Immature natural killer cell (primary cell): ENCODE data around the gene CREB3. TPM values are rescaled to one million over a fixed set of nuclear protein-coding genes. Genes with fewer than 3 reads are reported as not detected.

Experiments used
- DNase-seq, 3 donors: peaks; one replicate each; pipeline ENCODE4 v3.0.0; 2022; ENCODE audit warnings: mixed read lengths in 1 of 3
- H3K27ac Mint-ChIP-seq, 6 donors: one replicate each; pipeline ENCODE4 v1.8.0; 2020; ENCODE audit warnings: mixed read lengths in 6 of 6, mild to moderate bottlenecking in 5 of 6, inconsistent platforms in 4 of 6, moderate library complexity in 3 of 6
- H3K27me3 Mint-ChIP-seq, 3 donors: one replicate each; pipeline ENCODE4 v1.8.0; 2020 to 2021; ENCODE audit warnings: low read depth in 3 of 3, mild to moderate bottlenecking in 3 of 3, mixed read lengths in 3 of 3, moderate library complexity in 3 of 3, inconsistent platforms in 1 of 3
- H3K36me3 Mint-ChIP-seq, 3 donors: one replicate each; pipeline ENCODE4 v1.8.0; 2020; ENCODE audit warnings: mixed read lengths in 3 of 3, inconsistent platforms in 2 of 3, mild to moderate bottlenecking in 2 of 3
- H3K4me1 Mint-ChIP-seq, 2 donors: one replicate each; pipeline ENCODE4 v1.8.0; 2020; ENCODE audit warnings: inconsistent platforms in 2 of 2, mild to moderate bottlenecking in 2 of 2, mixed read lengths in 2 of 2, moderate library complexity in 1 of 2
- H3K4me3 Mint-ChIP-seq, 5 donors: one replicate each; pipeline ENCODE4 v1.8.0; 2020; ENCODE audit warnings: mild to moderate bottlenecking in 5 of 5, mixed read lengths in 5 of 5, inconsistent platforms in 3 of 5, moderate library complexity in 3 of 5
- H3K9me3 Mint-ChIP-seq, 6 donors: one replicate each; pipeline ENCODE4 v1.8.0; 2020; ENCODE audit warnings: mild to moderate bottlenecking in 6 of 6, mixed read lengths in 6 of 6, inconsistent platforms in 4 of 6, moderate library complexity in 3 of 6
- polyA plus RNA-seq, 3 donors: library from polyadenylated mRNA; unstranded; fragments of 300-500 nt; fragmentation: Illumina TruSeq; gene quantifications; one replicate each; pipeline ENCODE4 v1.2.3, GENCODE V29; 2021

CREB3 gene
- polyA plus RNA-seq, 3 donors from 2014 or later = 47.8 to 59.3 (median 50.0) TPM

GRCh38 chr9:35753466-35753865, 21.0 kb downstream of the CREB3 start:
- Mint-ChIP-seq H3K9me3 (no peaks in the 10 kb centered on the region), H3K4me1 (peaks cover 38 to 45% of the 10 kb centered on the region in 2 donors), H3K27ac (peak overlapping the region in 2 of 6 donors; percentile 49 to 61), H3K27me3 (peaks cover 1 to 8% (median 2%) of the 10 kb centered on the region in 3 donors), H3K36me3 (peaks cover 7 to 27% (median 15%) of the 10 kb centered on the region in 3 donors), H3K4me3 (no peak overlapping the region)
- DNase-seq = no peak

- Mint-ChIP-seq H3K36me3 (peaks cover 7 to 27% (median 15%) of the 10 kb centered on the region in 3 donors), H3K4me1 (peaks cover 44 to 50% of the 10 kb centered on the region in 2 donors), H3K27ac (peak within 1 kb of the TSS in 4 of 6 donors; percentile 44 to 63 (median 55)), H3K4me3 (peak within 1 kb of the TSS in 2 of 5 donors; percentile 30 to 31), H3K9me3 (no peaks in the 10 kb centered on the region), H3K27me3 (peaks cover 1 to 7% (median 2%) of the 10 kb centered on the region in 3 donors)
- DNase-seq = no peak
Measured at GRCh38 chr9:35754264-35754663, 21.8 kb downstream of the CREB3 start, which contains the start of gene MSMP. TSS of gene MSMP (minus strand) at chr9:35754276. CDS start at chr9:35754129, 147 bp downstream.

- Mint-ChIP-seq H3K27ac (peak overlapping the region in 4 of 6 donors; percentile 41 to 63 (median 47)), H3K4me1 (peaks cover 40 to 50% of the 10 kb centered on the region in 2 donors), H3K9me3 (no peaks in the 10 kb centered on the region), H3K36me3 (peaks cover 7 to 27% (median 15%) of the 10 kb centered on the region in 3 donors), H3K4me3 (peak overlapping the region in 2 of 5 donors; percentile 30 to 31), H3K27me3 (peaks cover 0 to 5% (median 2%) of the 10 kb centered on the region in 3 donors)
- DNase-seq = no peak
Measured at GRCh38 chr9:35755071-35755470, 22.6 kb downstream of the CREB3 start.

GRCh38 chr9:35756275-35757225, 24.1 kb downstream of the CREB3 start:
- peak; percentile 64 to 69 (median 65) for DNase-seq
- H3K9me3 Mint-ChIP-seq = no peaks in the 10 kb centered on the region
- H3K4me1 Mint-ChIP-seq = peaks cover 34 to 45% of the 10 kb centered on the region in 2 donors
- H3K27me3 Mint-ChIP-seq = peaks cover 0 to 5% (median 2%) of the 10 kb centered on the region in 3 donors
- peak overlapping the region; percentile 63 to 98 (median 95) for H3K27ac Mint-ChIP-seq
- H3K4me3 Mint-ChIP-seq = peak overlapping the region; percentile 97 to 100 (median 99)
- peaks cover 7 to 24% (median 9%) of the 10 kb centered on the region in 3 donors for H3K36me3 Mint-ChIP-seq

GRCh38 chr9:35757226-35757891, 24.9 kb downstream of the CREB3 start:
- H3K36me3 Mint-ChIP-seq = peaks cover 3 to 16% (median 5%) of the 10 kb centered on the region in 3 donors
- peak overlapping the region; percentile 97 to 100 (median 99) for H3K4me3 Mint-ChIP-seq
- H3K9me3 Mint-ChIP-seq = no peaks in the 10 kb centered on the region
- peaks cover 0 to 5% (median 2%) of the 10 kb centered on the region in 3 donors for H3K27me3 Mint-ChIP-seq
- peak in 1 of 3 donors; percentile 10 for DNase-seq
- H3K4me1 Mint-ChIP-seq = peaks cover 34 to 45% of the 10 kb centered on the region in 2 donors
- peak overlapping the region; percentile 86 to 95 (median 88) for H3K27ac Mint-ChIP-seq

GRCh38 chr9:35757892-35758275, 25.4 kb downstream of the CREB3 start:
- peaks cover 0 to 5% (median 2%) of the 10 kb centered on the region in 3 donors for H3K27me3 Mint-ChIP-seq
- DNase-seq = no peak
- H3K27ac Mint-ChIP-seq = peak overlapping the region; percentile 52 to 93 (median 76)
- H3K4me1 Mint-ChIP-seq = peaks cover 34 to 45% of the 10 kb centered on the region in 2 donors
- H3K36me3 Mint-ChIP-seq = peaks cover 0 to 12% (median under 1%) of the 10 kb centered on the region in 3 donors
- H3K4me3 Mint-ChIP-seq = peak overlapping the region; percentile 75 to 99 (median 97)
- no peaks in the 10 kb centered on the region for H3K9me3 Mint-ChIP-seq

- Mint-ChIP-seq H3K9me3 (no peaks in the 10 kb centered on the region), H3K27ac (peak overlapping the region; percentile 5 to 93 (median 70)), H3K27me3 (peaks cover 0 to 5% (median 2%) of the 10 kb centered on the region in 3 donors), H3K36me3 (peaks cover 0 to 5% (median 0%) of the 10 kb centered on the region in 3 donors), H3K4me3 (peak overlapping the region; percentile 65 to 99 (median 80)), H3K4me1 (peaks cover 32 to 45% of the 10 kb centered on the region in 2 donors)
- no peak for DNase-seq
Measured at GRCh38 chr9:35758475-35759050, 26.1 kb downstream of the CREB3 start.

GRCh38 chr9:35759795-35760194, 27.3 kb downstream of the CREB3 start:
- Mint-ChIP-seq H3K27ac (peak overlapping the region in 1 of 6 donors; percentile 62), H3K4me1 (peaks cover 33 to 45% of the 10 kb centered on the region in 2 donors), H3K27me3 (peaks cover 0 to 2% (median 2%) of the 10 kb centered on the region in 3 donors), H3K36me3 (no peaks in the 10 kb centered on the region), H3K4me3 (peak overlapping the region in 2 of 5 donors; percentile 29 to 39), H3K9me3 (no peaks in the 10 kb centered on the region)
- DNase-seq = no peak

GRCh38 chr9:35760651-35761050, 28.2 kb downstream of the CREB3 start:
- Mint-ChIP-seq H3K36me3 (no peaks in the 10 kb centered on the region), H3K27ac (no peak overlapping the region), H3K27me3 (peaks cover 0 to 2% (median 2%) of the 10 kb centered on the region in 3 donors), H3K4me3 (no peak overlapping the region), H3K9me3 (no peaks in the 10 kb centered on the region), H3K4me1 (peaks cover 32 to 42% of the 10 kb centered on the region in 2 donors)
- no peak for DNase-seq

GRCh38 chr9:35763181-35763580, 30.7 kb downstream of the CREB3 start:
- Mint-ChIP-seq H3K9me3 (no peaks in the 10 kb centered on the region), H3K4me3 (no peak overlapping the region), H3K27me3 (peaks cover 0 to 2% (median 0%) of the 10 kb centered on the region in 3 donors), H3K4me1 (peaks cover 12 to 19% of the 10 kb centered on the region in 2 donors), H3K27ac (no peak overlapping the region), H3K36me3 (no peaks in the 10 kb centered on the region)
- no peak for DNase-seq

GRCh38 chr9:35763803-35764202, 31.3 kb downstream of the CREB3 start:
- H3K27ac Mint-ChIP-seq = no peak overlapping the region
- no peaks in the 10 kb centered on the region for H3K9me3 Mint-ChIP-seq
- peaks cover 7 to 12% of the 10 kb centered on the region in 2 donors for H3K4me1 Mint-ChIP-seq
- H3K36me3 Mint-ChIP-seq = no peaks in the 10 kb centered on the region
- no peak for DNase-seq
- peaks cover 0 to 2% (median 0%) of the 10 kb centered on the region in 3 donors for H3K27me3 Mint-ChIP-seq
- H3K4me3 Mint-ChIP-seq = no peak overlapping the region

GRCh38 chr9:35766997-35767396, 34.5 kb downstream of the CREB3 start:
- Mint-ChIP-seq H3K4me3 (no peak overlapping the region), H3K27me3 (no peaks in the 10 kb centered on the region), H3K9me3 (no peaks in the 10 kb centered on the region), H3K27ac (no peak overlapping the region), H3K4me1 (peaks cover 0 to 1% of the 10 kb centered on the region in 2 donors), H3K36me3 (no peaks in the 10 kb centered on the region)
- DNase-seq = no peak

- Mint-ChIP-seq H3K4me1 (peaks cover 0 to 1% of the 10 kb centered on the region in 2 donors), H3K27ac (no peak overlapping the region)
Measured at GRCh38 chr9:35767458-35767857, 35.0 kb downstream of the CREB3 start.

More at GRCh38 chr9:35767458-35767857, 35.0 kb downstream of the CREB3 start:
- Mint-ChIP-seq H3K36me3 (no peaks in the 10 kb centered on the region), H3K9me3 (no peaks in the 10 kb centered on the region), H3K27me3 (no peaks in the 10 kb centered on the region), H3K4me3 (no peak overlapping the region)
- DNase-seq = no peak
